HCT116 (cell line): ENCODE measurements around the gene SHC4. TPM values are rescaled to one million over a fixed set of nuclear protein-coding genes. Genes with fewer than 3 reads are reported as not detected.

Experiments used
- ATAC-seq: fragments of 200-7000 bp; cut with Tn5 transposase; 2 replicates; pipeline ENCODE4 v1.9.1; 2020; ENCODE audit warnings: mild to moderate bottlenecking, moderate library complexity
- BruUV-seq: library from RNA; stranded (reverse); fragments of 400-500 nt; replicated peaks from 2 replicates; lab custom pipeline; 2021; lab: Mats Ljungman, UMichigan
- CTCF ChIA-PET: fragments of 300-600 bp; sonication (Branson Sonifier 250); formaldehyde crosslinking; loops from one replicate; lab custom pipeline; 2021; ENCODE audit warnings: antibody characterized with exemption; lab: Charles Lee
- POLR2A ChIA-PET: fragments of 300-600, 350-600 bp; sonication (Branson Sonifier 250); formaldehyde crosslinking; loops from one replicate; lab custom pipeline; 2021; ENCODE audit warnings: antibody characterized with exemption; lab: Charles Lee
- RAD21 ChIA-PET, 2 experiments: fragments of 300-600 bp; sonication (Branson Sonifier 250); formaldehyde crosslinking; loops; one replicate each; lab custom pipeline; 2023; ENCODE audit warnings: low total read pairs in 2 of 2; ENCODE audit not compliant: uncharacterized antibody in 2 of 2, unreplicated experiment in 2 of 2, low non-redundant PET in 1 of 2; lab: Charles Lee
- DNase-seq: peaks from one replicate; pipeline ENCODE4 v3.0.0-alpha.2; 2010; ENCODE audit warnings: low read depth, low spot score
- H2AFZ ChIP-seq: fragments of 200-600 bp; shearing (Covaris generic), sonication (generic); 2 replicates; pipeline ENCODE4 v1.6.1; 2017; ENCODE audit warnings: low read depth, mixed run types, mixed read lengths, antibody characterized with exemption, low read length; ENCODE audit not compliant: poor library complexity, severe bottlenecking
- H3K27ac ChIP-seq: 2 replicates; pipeline ENCODE4 v1.5.1; 2012; ENCODE audit warnings: low read depth, low read length
- H3K27me3 ChIP-seq: fragments of 200-600 bp; sonication (generic); 2 replicates; pipeline ENCODE4 v1.6.1; 2016; ENCODE audit warnings: mixed run types, low read length, mixed read lengths; ENCODE audit not compliant: insufficient read depth
- H3K36me3 ChIP-seq, 2 experiments: fragments of 200-500 bp in 1 of 2; fragments of 200-600 bp in 1 of 2; sonication (Bioruptor generic) in 1 of 2; sonication (generic) in 1 of 2; 2 replicates each; pipeline versions ENCODE4 v1.5.1 to v1.6.1; 2014 to 2016; ENCODE audit warnings: low read length in 2 of 2, inconsistent platforms in 1 of 2, mixed read lengths in 1 of 2, mixed run types in 1 of 2; ENCODE audit not compliant: insufficient read depth in 2 of 2, control insufficient read depth in 1 of 2
- H3K4me1 ChIP-seq, 2 experiments: fragments of 200-600 bp in 1 of 2; sonication (generic) in 1 of 2; 2 replicates each; pipeline versions ENCODE4 v1.5.1 to v1.6.1; 2012 to 2017; ENCODE audit warnings: low read length in 2 of 2, inconsistent platforms in 1 of 2, mild to moderate bottlenecking in 1 of 2, mixed read lengths in 1 of 2, mixed run types in 1 of 2, moderate library complexity in 1 of 2; ENCODE audit not compliant: insufficient read depth in 2 of 2, control insufficient read depth in 1 of 2
- H3K4me2 ChIP-seq: fragments of 200-600 bp; sonication (generic); 2 replicates; pipeline ENCODE4 v1.6.1; 2017; ENCODE audit warnings: mixed run types, low read length, mixed read lengths
- H3K4me3 ChIP-seq, 2 experiments: fragments of 200-600 bp in 1 of 2; sonication (generic) in 1 of 2; replicated peaks in 1 of 2; 2 replicates each; pipeline ENCODE4 v1.5.1; 2011 to 2016; ENCODE audit warnings: low read length in 2 of 2, control low read depth in 1 of 2, low read depth in 1 of 2, mild to moderate bottlenecking in 1 of 2, mixed read lengths in 1 of 2, mixed run types in 1 of 2
- H3K79me2 ChIP-seq: fragments of 200-600 bp; sonication (generic); 2 replicates; pipeline ENCODE4 v1.6.1; 2017; ENCODE audit warnings: mild to moderate bottlenecking, mixed run types, low read length, moderate library complexity, mixed read lengths; ENCODE audit not compliant: insufficient read depth
- H3K9ac ChIP-seq: fragments of 200-600 bp; sonication (generic); 2 replicates; pipeline ENCODE4 v1.6.1; 2016; ENCODE audit warnings: low read length, mixed read lengths
- H3K9me2 ChIP-seq: fragments of 200-600 bp; sonication (generic), shearing (Covaris generic); 2 replicates; pipeline ENCODE4 v1.6.1; 2017; ENCODE audit warnings: mixed run types, mild to moderate bottlenecking, moderate library complexity; ENCODE audit not compliant: insufficient read depth
- H3K9me3 ChIP-seq, 2 experiments: fragments of 200-500 bp in 1 of 2; fragments of 200-600 bp in 1 of 2; sonication (Bioruptor generic) in 1 of 2; sonication (generic) in 1 of 2; 2 replicates each; pipeline ENCODE4 v1.6.1; 2014 to 2017; ENCODE audit warnings: low read length in 2 of 2, mixed read lengths in 2 of 2, inconsistent platforms in 1 of 2, low read depth in 1 of 2, mild to moderate bottlenecking in 1 of 2, mixed run types in 1 of 2, moderate library complexity in 1 of 2; ENCODE audit not compliant: control insufficient read depth in 1 of 2, insufficient read depth in 1 of 2
- H4K20me1 ChIP-seq: fragments of 200-600 bp; sonication (generic), shearing (Covaris generic); 2 replicates; pipeline ENCODE4 v1.6.1; 2017; ENCODE audit warnings: mixed run types, mild to moderate bottlenecking, moderate library complexity; ENCODE audit not compliant: insufficient read depth
- CBX3 ChIP-seq: IDR thresholded peaks from 2 replicates; pipeline ENCODE4 v1.6.1; 2012; ENCODE audit warnings: low read depth
- EGR1 ChIP-seq: IDR thresholded peaks from 2 replicates; pipeline ENCODE4 v1.6.1; 2012; ENCODE audit warnings: low read depth
- EZH2 ChIP-seq: fragments of 200-600 bp; sonication (generic); IDR thresholded peaks from 2 replicates; pipeline ENCODE4 v1.6.1; 2017; ENCODE audit warnings: antibody characterized with exemption, mixed run types
- EZH2phosphoT487 ChIP-seq: fragments of 200-600 bp; IDR thresholded peaks from 2 replicates; pipeline ENCODE4 v1.6.1; 2018; ENCODE audit warnings: antibody characterized with exemption, borderline replicate concordance
- FOSL1 ChIP-seq: IDR thresholded peaks from 2 replicates; pipeline ENCODE4 v1.6.1; 2012; ENCODE audit warnings: low read depth
- JUND ChIP-seq: IDR thresholded peaks from 2 replicates; pipeline ENCODE4 v1.6.1; 2012
- POLR2A ChIP-seq: IDR thresholded peaks from 2 replicates; pipeline ENCODE4 v1.7.0; 2011; ENCODE audit warnings: borderline replicate concordance; ENCODE audit not compliant: insufficient read depth, insufficient read length; ENCODE audit errors: extremely low read depth
- POLR2AphosphoS5 ChIP-seq: IDR thresholded peaks from 2 replicates; pipeline ENCODE4 v1.6.1; 2011; ENCODE audit warnings: mild to moderate bottlenecking, low read depth, low read length, moderate library complexity
- RAD21 ChIP-seq: IDR thresholded peaks from 2 replicates; pipeline ENCODE4 v1.6.1; 2012; ENCODE audit warnings: low read depth, mild to moderate bottlenecking
- SP1 ChIP-seq: IDR thresholded peaks from 2 replicates; pipeline ENCODE4 v1.6.1; 2012; ENCODE audit warnings: low read depth
- SRF ChIP-seq: IDR thresholded peaks from 2 replicates; pipeline ENCODE4 v1.6.1; 2012; ENCODE audit warnings: low read depth
- ZFX ChIP-seq: fragments of 450-650 bp; IDR thresholded peaks from 2 replicates; pipeline ENCODE4 v1.6.1; 2017
- intact Hi-C: fragments of 100-400 bp; cut with micrococcal nuclease; formaldehyde crosslinking; loops from 2 replicates; pipeline ENCODE4 v1.10.0; 2022
- total RNA-seq: library from RNA; stranded (reverse); gene quantifications from one replicate; pipeline ENCODE4 v1.2.1, GENCODE V29; 2021; ENCODE audit not compliant: unreplicated experiment
- TF ChIP-seq, protein P1 (sequence below): IDR thresholded peaks from 2 replicates; pipeline ENCODE4 v1.6.1; 2012
- TF ChIP-seq, protein P2 (sequence below): IDR thresholded peaks from 2 replicates; pipeline ENCODE4 v1.6.1; 2011; ENCODE audit warnings: mild to moderate bottlenecking, low read length, moderate library complexity; ENCODE audit not compliant: insufficient replicate concordance; ENCODE audit errors: extremely low read depth
- TF ChIP-seq, protein P3 (sequence below), 3 experiments: fragments of 200-600 bp in 1 of 3; sonication (generic) in 1 of 3; IDR thresholded peaks in 2 of 3; conservative IDR thresholded peaks in 1 of 3; 2 replicates each; pipeline ENCODE4 v1.5.1; 2012 to 2017; ENCODE audit warnings: low read depth in 2 of 3, low read length in 2 of 3, antibody characterized with exemption in 1 of 3, borderline replicate concordance in 1 of 3, control low read depth in 1 of 3, mild to moderate bottlenecking in 1 of 3, mixed read lengths in 1 of 3, mixed run types in 1 of 3, moderate library complexity in 1 of 3; ENCODE audit not compliant: insufficient read depth in 1 of 3
- TF ChIP-seq, protein P4 (sequence below): IDR thresholded peaks from 2 replicates; pipeline ENCODE4 v1.6.1; 2012; ENCODE audit warnings: low read depth
- TF ChIP-seq, protein P5 (sequence below): IDR thresholded peaks from 2 replicates; pipeline ENCODE4 v1.6.1; 2012

The SHC4 gene
- total RNA-seq, 1 experiment from 2014 or later: 0.44 TPM

- no peaks in the 10 kb centered on the region for H3K9me3 ChIP-seq
- H3K79me2 ChIP-seq: no peaks in the 10 kb centered on the region
- no peak for ATAC-seq
- BruUV-seq: no TSS peak
- ChIA-PET RAD21 (no interaction called here), CTCF (no interaction called here), POLR2A (no interaction called here)
- no peak overlapping the region for H2AFZ ChIP-seq
- intact Hi-C loops: no loop called here
- peaks cover 0 to 9% of the 10 kb centered on the region in 2 experiments; a peak in 2 of 4 replicates for H3K36me3 ChIP-seq
- H4K20me1 ChIP-seq: no peaks in the 10 kb centered on the region
- no peaks in the 10 kb centered on the region for H3K27me3 ChIP-seq
- no peak for TF ChIP-seq EZH2phosphoT487
- TF ChIP-seq SRF: no peak
- no peak for TF ChIP-seq FOSL1
- no peak for TF ChIP-seq EZH2
- no peak for TF ChIP-seq EGR1
- TF ChIP-seq POLR2AphosphoS5: no peak
- TF ChIP-seq, protein P1, sequence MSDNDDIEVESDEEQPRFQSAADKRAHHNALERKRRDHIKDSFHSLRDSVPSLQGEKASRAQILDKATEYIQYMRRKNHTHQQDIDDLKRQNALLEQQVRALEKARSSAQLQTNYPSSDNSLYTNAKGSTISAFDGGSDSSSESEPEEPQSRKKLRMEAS: no peak
- TF ChIP-seq, protein P2, sequence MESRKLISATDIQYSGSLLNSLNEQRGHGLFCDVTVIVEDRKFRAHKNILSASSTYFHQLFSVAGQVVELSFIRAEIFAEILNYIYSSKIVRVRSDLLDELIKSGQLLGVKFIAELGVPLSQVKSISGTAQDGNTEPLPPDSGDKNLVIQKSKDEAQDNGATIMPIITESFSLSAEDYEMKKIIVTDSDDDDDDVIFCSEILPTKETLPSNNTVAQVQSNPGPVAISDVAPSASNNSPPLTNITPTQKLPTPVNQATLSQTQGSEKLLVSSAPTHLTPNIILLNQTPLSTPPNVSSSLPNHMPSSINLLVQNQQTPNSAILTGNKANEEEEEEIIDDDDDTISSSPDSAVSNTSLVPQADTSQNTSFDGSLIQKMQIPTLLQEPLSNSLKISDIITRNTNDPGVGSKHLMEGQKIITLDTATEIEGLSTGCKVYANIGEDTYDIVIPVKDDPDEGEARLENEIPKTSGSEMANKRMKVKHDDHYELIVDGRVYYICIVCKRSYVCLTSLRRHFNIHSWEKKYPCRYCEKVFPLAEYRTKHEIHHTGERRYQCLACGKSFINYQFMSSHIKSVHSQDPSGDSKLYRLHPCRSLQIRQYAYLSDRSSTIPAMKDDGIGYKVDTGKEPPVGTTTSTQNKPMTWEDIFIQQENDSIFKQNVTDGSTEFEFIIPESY: no peak
- TF ChIP-seq, protein P3, sequence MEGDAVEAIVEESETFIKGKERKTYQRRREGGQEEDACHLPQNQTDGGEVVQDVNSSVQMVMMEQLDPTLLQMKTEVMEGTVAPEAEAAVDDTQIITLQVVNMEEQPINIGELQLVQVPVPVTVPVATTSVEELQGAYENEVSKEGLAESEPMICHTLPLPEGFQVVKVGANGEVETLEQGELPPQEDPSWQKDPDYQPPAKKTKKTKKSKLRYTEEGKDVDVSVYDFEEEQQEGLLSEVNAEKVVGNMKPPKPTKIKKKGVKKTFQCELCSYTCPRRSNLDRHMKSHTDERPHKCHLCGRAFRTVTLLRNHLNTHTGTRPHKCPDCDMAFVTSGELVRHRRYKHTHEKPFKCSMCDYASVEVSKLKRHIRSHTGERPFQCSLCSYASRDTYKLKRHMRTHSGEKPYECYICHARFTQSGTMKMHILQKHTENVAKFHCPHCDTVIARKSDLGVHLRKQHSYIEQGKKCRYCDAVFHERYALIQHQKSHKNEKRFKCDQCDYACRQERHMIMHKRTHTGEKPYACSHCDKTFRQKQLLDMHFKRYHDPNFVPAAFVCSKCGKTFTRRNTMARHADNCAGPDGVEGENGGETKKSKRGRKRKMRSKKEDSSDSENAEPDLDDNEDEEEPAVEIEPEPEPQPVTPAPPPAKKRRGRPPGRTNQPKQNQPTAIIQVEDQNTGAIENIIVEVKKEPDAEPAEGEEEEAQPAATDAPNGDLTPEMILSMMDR (IDR thresholded peaks at IDR 0.05 in 2 of 3, conservative IDR thresholded peaks at IDR 0.05 in 1 of 3; ENCODE audit: borderline replicate concordance in 1 of 3, insufficient read depth in 1 of 3, low read depth in 2 of 3, low read length in 2 of 3): no peak
- TF ChIP-seq, protein P4, sequence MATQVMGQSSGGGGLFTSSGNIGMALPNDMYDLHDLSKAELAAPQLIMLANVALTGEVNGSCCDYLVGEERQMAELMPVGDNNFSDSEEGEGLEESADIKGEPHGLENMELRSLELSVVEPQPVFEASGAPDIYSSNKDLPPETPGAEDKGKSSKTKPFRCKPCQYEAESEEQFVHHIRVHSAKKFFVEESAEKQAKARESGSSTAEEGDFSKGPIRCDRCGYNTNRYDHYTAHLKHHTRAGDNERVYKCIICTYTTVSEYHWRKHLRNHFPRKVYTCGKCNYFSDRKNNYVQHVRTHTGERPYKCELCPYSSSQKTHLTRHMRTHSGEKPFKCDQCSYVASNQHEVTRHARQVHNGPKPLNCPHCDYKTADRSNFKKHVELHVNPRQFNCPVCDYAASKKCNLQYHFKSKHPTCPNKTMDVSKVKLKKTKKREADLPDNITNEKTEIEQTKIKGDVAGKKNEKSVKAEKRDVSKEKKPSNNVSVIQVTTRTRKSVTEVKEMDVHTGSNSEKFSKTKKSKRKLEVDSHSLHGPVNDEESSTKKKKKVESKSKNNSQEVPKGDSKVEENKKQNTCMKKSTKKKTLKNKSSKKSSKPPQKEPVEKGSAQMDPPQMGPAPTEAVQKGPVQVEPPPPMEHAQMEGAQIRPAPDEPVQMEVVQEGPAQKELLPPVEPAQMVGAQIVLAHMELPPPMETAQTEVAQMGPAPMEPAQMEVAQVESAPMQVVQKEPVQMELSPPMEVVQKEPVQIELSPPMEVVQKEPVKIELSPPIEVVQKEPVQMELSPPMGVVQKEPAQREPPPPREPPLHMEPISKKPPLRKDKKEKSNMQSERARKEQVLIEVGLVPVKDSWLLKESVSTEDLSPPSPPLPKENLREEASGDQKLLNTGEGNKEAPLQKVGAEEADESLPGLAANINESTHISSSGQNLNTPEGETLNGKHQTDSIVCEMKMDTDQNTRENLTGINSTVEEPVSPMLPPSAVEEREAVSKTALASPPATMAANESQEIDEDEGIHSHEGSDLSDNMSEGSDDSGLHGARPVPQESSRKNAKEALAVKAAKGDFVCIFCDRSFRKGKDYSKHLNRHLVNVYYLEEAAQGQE: no peak
- no peak for TF ChIP-seq POLR2A
- TF ChIP-seq RAD21: no peak
- no peak for TF ChIP-seq JUND
- TF ChIP-seq SP1: no peak
- TF ChIP-seq CBX3: no peak
- TF ChIP-seq, protein P5, sequence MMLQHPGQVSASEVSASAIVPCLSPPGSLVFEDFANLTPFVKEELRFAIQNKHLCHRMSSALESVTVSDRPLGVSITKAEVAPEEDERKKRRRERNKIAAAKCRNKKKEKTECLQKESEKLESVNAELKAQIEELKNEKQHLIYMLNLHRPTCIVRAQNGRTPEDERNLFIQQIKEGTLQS: no peak
- no peak for TF ChIP-seq ZFX
- H3K9ac ChIP-seq: no peak overlapping the region
- no peaks in the 10 kb centered on the region for H3K9me2 ChIP-seq
- DNase-seq: no peak
- H3K4me1 ChIP-seq: no peaks in the 10 kb centered on the region
- no peak overlapping the region for H3K4me2 ChIP-seq
- H3K4me3 ChIP-seq: no peak overlapping the region
- no peak overlapping the region for H3K27ac ChIP-seq
These were observed 35.6 kb upstream of the SHC4 start for GRCh38 chr15:48999314-48999713.
